ENCODE data around the gene SORCS2.

DNA sequence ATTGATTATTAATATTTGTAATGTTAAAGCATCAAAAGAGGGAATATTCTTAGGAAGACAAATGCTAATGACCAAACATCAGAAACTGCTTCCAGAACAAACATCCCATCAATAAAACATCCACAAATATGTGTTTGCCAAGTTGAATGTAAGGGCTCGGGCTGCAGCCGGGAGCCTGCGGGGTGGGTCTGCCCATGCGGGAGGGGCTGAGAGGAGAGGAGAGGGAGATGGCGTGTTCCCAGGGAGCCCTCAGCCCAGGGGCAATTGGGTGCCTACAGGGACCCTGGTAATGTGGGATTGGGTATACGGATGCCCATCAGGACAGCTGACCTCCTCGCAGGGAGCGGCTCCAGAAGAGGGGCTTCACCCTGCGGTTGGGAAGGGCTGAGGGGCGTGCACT, 280.7 kb downstream of the SORCS2 start:
- no peak for TF ChIP-seq SIN3A (IDR thresholded peaks at IDR 0.05; ENCODE audit: borderline replicate concordance, insufficient read depth, low read length)
- TF ChIP-seq, protein P1, sequence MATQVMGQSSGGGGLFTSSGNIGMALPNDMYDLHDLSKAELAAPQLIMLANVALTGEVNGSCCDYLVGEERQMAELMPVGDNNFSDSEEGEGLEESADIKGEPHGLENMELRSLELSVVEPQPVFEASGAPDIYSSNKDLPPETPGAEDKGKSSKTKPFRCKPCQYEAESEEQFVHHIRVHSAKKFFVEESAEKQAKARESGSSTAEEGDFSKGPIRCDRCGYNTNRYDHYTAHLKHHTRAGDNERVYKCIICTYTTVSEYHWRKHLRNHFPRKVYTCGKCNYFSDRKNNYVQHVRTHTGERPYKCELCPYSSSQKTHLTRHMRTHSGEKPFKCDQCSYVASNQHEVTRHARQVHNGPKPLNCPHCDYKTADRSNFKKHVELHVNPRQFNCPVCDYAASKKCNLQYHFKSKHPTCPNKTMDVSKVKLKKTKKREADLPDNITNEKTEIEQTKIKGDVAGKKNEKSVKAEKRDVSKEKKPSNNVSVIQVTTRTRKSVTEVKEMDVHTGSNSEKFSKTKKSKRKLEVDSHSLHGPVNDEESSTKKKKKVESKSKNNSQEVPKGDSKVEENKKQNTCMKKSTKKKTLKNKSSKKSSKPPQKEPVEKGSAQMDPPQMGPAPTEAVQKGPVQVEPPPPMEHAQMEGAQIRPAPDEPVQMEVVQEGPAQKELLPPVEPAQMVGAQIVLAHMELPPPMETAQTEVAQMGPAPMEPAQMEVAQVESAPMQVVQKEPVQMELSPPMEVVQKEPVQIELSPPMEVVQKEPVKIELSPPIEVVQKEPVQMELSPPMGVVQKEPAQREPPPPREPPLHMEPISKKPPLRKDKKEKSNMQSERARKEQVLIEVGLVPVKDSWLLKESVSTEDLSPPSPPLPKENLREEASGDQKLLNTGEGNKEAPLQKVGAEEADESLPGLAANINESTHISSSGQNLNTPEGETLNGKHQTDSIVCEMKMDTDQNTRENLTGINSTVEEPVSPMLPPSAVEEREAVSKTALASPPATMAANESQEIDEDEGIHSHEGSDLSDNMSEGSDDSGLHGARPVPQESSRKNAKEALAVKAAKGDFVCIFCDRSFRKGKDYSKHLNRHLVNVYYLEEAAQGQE (IDR thresholded peaks at IDR 0.05; ENCODE audit: insufficient read depth in 1 of 2, low read depth in 2 of 2, low read length in 2 of 2), result no peak

Data from PFSK-1 (cell line).